K562 (cell line): Measurements from ENCODE around the gene EPC2. TPM values are rescaled to one million over a fixed set of nuclear protein-coding genes. Genes with fewer than 3 reads are reported as not detected.

Experiments used
- ATAC-seq: fragments of 200-7000 bp; cut with Tn5 transposase; 3 replicates; pipeline ENCODE4 v1.9.1; 2020; ENCODE audit warnings: moderate library complexity
- BruUV-seq: library from RNA; stranded (reverse); fragments of 400-500 nt; replicated peaks from 2 replicates; lab custom pipeline; 2021; lab: Mats Ljungman, UMichigan
- CTCF ChIA-PET: fragments of 300-600 bp; formaldehyde crosslinking; extraction: SDS; loops from one replicate; lab custom pipeline; 2021; ENCODE audit warnings: low intra/inter-chr PET ratio; lab: Yijun Ruan, JAX
- POLR2A ChIA-PET: fragments of 300-600, 350-650 bp; sonication (Branson Sonifier 250); formaldehyde crosslinking; extraction: SDS; loops from one replicate; lab custom pipeline; 2021; ENCODE audit warnings: antibody characterized with exemption, inconsistent platforms; lab: Yijun Ruan, JAX
- DNase-seq, 4 experiments: peaks; one replicate each; pipeline versions ENCODE4 v3.0.0 to v3.0.0-alpha.2; 2011 to 2018; ENCODE audit warnings: low spot score in 3 of 4, mixed read lengths in 3 of 4; ENCODE audit errors: extremely low read depth in 1 of 4
- FAIRE-seq: peaks from 2 replicates; lab custom pipeline; 2011; peaks lifted over from hg19 to GRCh38; lab: Jason Lieb, UNC
- H2AFZ ChIP-seq: 2 replicates; pipeline ENCODE4 v1.6.0; 2011; ENCODE audit warnings: low read depth, low read length, control low read depth, inconsistent platforms
- H3K27ac ChIP-seq: fragments of 200-600 bp; 3 replicates; pipeline ENCODE4 v1.8.0; 2011; ENCODE audit warnings: low read depth, mild to moderate bottlenecking, control low read depth, inconsistent platforms, low read length, moderate library complexity, mixed read lengths; ENCODE audit errors: extremely low read depth
- H3K27me3 ChIP-seq, 2 experiments: fragments of 300-600 bp in 1 of 2; 2 replicates in 1 of 2; 3 replicates in 1 of 2; pipeline versions ENCODE4 v1.6.0 to v1.8.0; 2011; ENCODE audit warnings: inconsistent platforms in 2 of 2, low read length in 2 of 2, mild to moderate bottlenecking in 1 of 2, mixed read lengths in 1 of 2, moderate library complexity in 1 of 2; ENCODE audit not compliant: control insufficient read depth in 2 of 2, insufficient read depth in 2 of 2
- H3K36me3 ChIP-seq: fragments of 300-600 bp; 3 replicates; pipeline ENCODE4 v1.8.0; 2011; ENCODE audit warnings: mild to moderate bottlenecking, low read length, inconsistent platforms; ENCODE audit not compliant: control insufficient read depth, insufficient read depth
- H3K4me1 ChIP-seq, 2 experiments: fragments of 200-600 bp in 1 of 2; replicated peaks in 1 of 2; 2 replicates in 1 of 2; 3 replicates in 1 of 2; pipeline versions ENCODE4 v1.5.1 to v1.8.0; 2011; ENCODE audit warnings: inconsistent platforms in 2 of 2, low read length in 2 of 2, mild to moderate bottlenecking in 1 of 2, mixed read lengths in 1 of 2, moderate library complexity in 1 of 2; ENCODE audit not compliant: control insufficient read depth in 2 of 2, insufficient read depth in 2 of 2
- H3K4me2 ChIP-seq: 2 replicates; pipeline ENCODE4 v1.6.1; 2011; ENCODE audit warnings: low read length, control low read depth, inconsistent platforms, mixed read lengths; ENCODE audit not compliant: insufficient read depth
- H3K4me3 ChIP-seq: fragments of 200-600 bp; sonication (generic), shearing (Covaris generic); 2 replicates; pipeline ENCODE4 v1.5.1; 2016; ENCODE audit warnings: control low read depth, inconsistent platforms
- H3K79me2 ChIP-seq: fragments of 200-600 bp; 3 replicates; pipeline ENCODE4 v1.8.0; 2011; ENCODE audit warnings: low read length, inconsistent platforms; ENCODE audit not compliant: control insufficient read depth, insufficient read depth
- H3K9ac ChIP-seq, 2 experiments: 2 replicates each; pipeline versions ENCODE4 v1.6.0 to v1.6.1; 2011; ENCODE audit warnings: low read depth in 2 of 2, low read length in 2 of 2, control low read depth in 1 of 2, inconsistent platforms in 1 of 2, mild to moderate bottlenecking in 1 of 2, mixed read lengths in 1 of 2; ENCODE audit not compliant: insufficient read depth in 1 of 2
- H3K9me1 ChIP-seq: one replicate; pipeline ENCODE4 v1.6.0; 2011; ENCODE audit warnings: inconsistent platforms, mild to moderate bottlenecking, low read length, moderate library complexity; ENCODE audit not compliant: control insufficient read depth, insufficient read depth
- H3K9me3 ChIP-seq: replicated peaks from 2 replicates; pipeline ENCODE4 v1.5.1; 2011; ENCODE audit warnings: low read depth, low read length, inconsistent platforms; ENCODE audit not compliant: control insufficient read depth, insufficient read depth
- H4K20me1 ChIP-seq: replicated peaks from 2 replicates; pipeline ENCODE4 v1.6.1; 2011; ENCODE audit warnings: low read length, inconsistent platforms, mixed read lengths; ENCODE audit not compliant: control insufficient read depth, insufficient read depth
- BRCA1 ChIP-seq, 2 experiments: fragments of 450-650 bp in 1 of 2; sonication (generic) in 1 of 2; formaldehyde crosslinking in 1 of 2; IDR thresholded peaks; 2 replicates each; pipeline versions ENCODE4 v1.5.0 to v1.6.1; 2017 to 2020; ENCODE audit warnings: mild to moderate bottlenecking in 1 of 2, missing genetic modification reagents in 1 of 2
- CBFA2T3 ChIP-seq: fragments of 450-650 bp; IDR thresholded peaks from 2 replicates; pipeline ENCODE4 v1.6.1; 2017
- GABPA ChIP-seq: fragments of 200-800 bp; sonication (Bioruptor generic); conservative IDR thresholded peaks from 2 replicates; pipeline ENCODE4 v1.6.1; 2016; ENCODE audit warnings: low read depth, missing genetic modification characterization, missing compliant biosample characterization
- GABPB1 ChIP-seq: sonication (generic); formaldehyde crosslinking; IDR thresholded peaks from 2 replicates; pipeline ENCODE4 v1.8.0; 2022; ENCODE audit warnings: mild to moderate bottlenecking, missing genetic modification reagents
- NCOA1 ChIP-seq: fragments of 450-650 bp; IDR thresholded peaks from 2 replicates; pipeline ENCODE4 v1.6.1; 2016; ENCODE audit warnings: low read depth
- NFXL1 ChIP-seq: fragments of 450-650 bp; formaldehyde crosslinking; IDR thresholded peaks from 2 replicates; pipeline ENCODE4 v1.4.0; 2021; ENCODE audit warnings: mild to moderate bottlenecking
- NR4A1 ChIP-seq, 2 experiments: fragments of 250-450 bp in 1 of 2; fragments of 450-650 bp in 1 of 2; sonication (Bioruptor Pico) in 1 of 2; IDR thresholded peaks; 2 replicates each; pipeline versions ENCODE4 v1.4.0 to v1.6.1; 2016 to 2020; ENCODE audit warnings: mild to moderate bottlenecking in 2 of 2, missing compliant biosample characterization in 1 of 2, missing genetic modification characterization in 1 of 2, moderate library complexity in 1 of 2
- RFX7 ChIP-seq: fragments of 250-450 bp; sonication (Bioruptor Pico); IDR thresholded peaks from 2 replicates; pipeline ENCODE4 v1.5.1; 2021; ENCODE audit warnings: mild to moderate bottlenecking
- SIRT6 ChIP-seq: IDR thresholded peaks from one replicate; pipeline ENCODE4 v1.6.1; 2012; ENCODE audit warnings: low read depth, mild to moderate bottlenecking, control low read depth, inconsistent platforms, low read length, moderate library complexity
- SRSF9 ChIP-seq: fragments of 200-400 bp; formaldehyde crosslinking; IDR thresholded peaks from 2 replicates; pipeline ENCODE4 v1.6.1; 2017; ENCODE audit warnings: low read depth, low read length, borderline replicate concordance
- TAF1 ChIP-seq: IDR thresholded peaks from 2 replicates; pipeline ENCODE4 v1.6.1; 2011; ENCODE audit warnings: mild to moderate bottlenecking, low read length, moderate library complexity; ENCODE audit not compliant: insufficient read depth, control insufficient read depth, severe bottlenecking; ENCODE audit errors: extremely low read depth
- ZC3H11A ChIP-seq: IDR thresholded peaks from 2 replicates; pipeline ENCODE4 v1.6.1; 2012; ENCODE audit warnings: low read depth, low read length, improper control_type of control experiment
- ZC3H8 ChIP-seq: fragments of 450-650 bp; IDR thresholded peaks from 2 replicates; pipeline ENCODE4 v1.6.1; 2017
- ZNF778 ChIP-seq: fragments of 450-650 bp; formaldehyde crosslinking; IDR thresholded peaks from 2 replicates; pipeline ENCODE4 v1.4.0; 2020; ENCODE audit warnings: mild to moderate bottlenecking, moderate library complexity
- WGBS: fragments of 100-300 bp; shearing (Covaris generic); methylation state at CpG from one replicate; pipeline ENCODE4 v1.1.6; 2016; ENCODE audit warnings: low coverage, mixed read lengths; ENCODE audit not compliant: insufficient coverage; ENCODE audit errors: missing lambda C conversion rate; 5-methylcytosine and 5-hydroxymethylcytosine counted together
- in situ Hi-C: fragments of 300-500 bp; cut with MboI; formaldehyde crosslinking; loops from 4 replicates; pipeline ENCODE4 v1.15.0; 2018; ENCODE audit warnings: inconsistent platforms, mixed read lengths
- intact Hi-C: fragments of 100-400 bp; cut with micrococcal nuclease; formaldehyde crosslinking; loops from 2 replicates; pipeline ENCODE4 v1.14.2; 2022
- polyA plus RNA-seq, 8 experiments: library from polyadenylated mRNA; depleted of rRNA in 4 of 8; stranded (reverse) in 5 of 8; unstranded in 3 of 8; fragments of >200 nt; fragmentation: Nextera tagmentation in 2 of 8; fragmentation: Illumina TruSeq in 1 of 8; extraction: Ambion mirVana in 2 of 8; extraction: Trizol in 1 of 8; gene quantifications; 2 replicates each; pipeline versions ENCODE4 v1.2.1 to v1.2.3, GENCODE V29; 2011 to 2014; ENCODE audit warnings: inconsistent platforms in 1 of 8, missing spikeins in 1 of 8
- total RNA-seq, 7 experiments: library from RNA; depleted of rRNA in 6 of 7; stranded (reverse); fragments of >200 nt in 6 of 7; fragmentation: Illumina TruSeq in 2 of 7; extraction: Trizol in 2 of 7; gene quantifications; 2 replicates each; pipeline versions ENCODE4 v1.2.1 to v1.2.3, GENCODE V29; 2011 to 2021; ENCODE audit warnings: low replicate concordance in 1 of 7
- TF ChIP-seq, protein P1 (sequence below): sonication (generic); formaldehyde crosslinking; IDR thresholded peaks from 2 replicates; pipeline ENCODE4 v1.5.0; 2020; ENCODE audit warnings: missing genetic modification reagents
- TF ChIP-seq, protein P2 (sequence below), 2 experiments: IDR thresholded peaks; 2 replicates each; pipeline ENCODE4 v1.6.1; 2012; ENCODE audit warnings: improper control_type of control experiment in 2 of 2, low read depth in 2 of 2, low read length in 2 of 2, borderline replicate concordance in 1 of 2

Gene EPC2
- total and polyA plus RNA-seq, 9 of the 15 experiments (the other 6 are each of a cell fraction or from before 2014, with no cell fraction given): 7.0 to 35.8 (median 29.1) TPM

GRCh38 chr2:148656516-148656915 is 12.0 kb downstream of the EPC2 start:
- in situ Hi-C loops: loop anchor here (25.0 kb wide), 1 partner anchor 906 kb away; no protein-coding TSS in a partner anchor
- H3K36me3 ChIP-seq: no peaks in the 10 kb centered on the region
- H3K79me2 ChIP-seq: peaks cover 99% of the 10 kb centered on the region
- H4K20me1 ChIP-seq: peaks cover 53% of the 10 kb centered on the region
- TF ChIP-seq BRCA1 (IDR thresholded peaks at IDR 0.05) (no peak), BRCA1 (CRISPR knock-in tag; IDR thresholded peaks at IDR 0.05) (no peak), NCOA1 (no peak), NFXL1 (CRISPR knock-in tag) (no peak), SRSF9 (no peak), ZC3H8 (no peak), GABPB1 (CRISPR knock-in tag) (no peak), TAF1 (no peak), SIRT6 (no peak), RFX7 (CRISPR knock-in tag) (no peak), ZNF778 (CRISPR knock-in tag) (no peak), NR4A1 (CRISPR knock-in tag; IDR thresholded peaks at IDR 0.05) (no peak), NR4A1 (tag; IDR thresholded peaks at IDR 0.05) (no peak), GABPA (tag) (no peak), CBFA2T3 (no peak), ZC3H11A (no peak)
- TF ChIP-seq, protein P1, sequence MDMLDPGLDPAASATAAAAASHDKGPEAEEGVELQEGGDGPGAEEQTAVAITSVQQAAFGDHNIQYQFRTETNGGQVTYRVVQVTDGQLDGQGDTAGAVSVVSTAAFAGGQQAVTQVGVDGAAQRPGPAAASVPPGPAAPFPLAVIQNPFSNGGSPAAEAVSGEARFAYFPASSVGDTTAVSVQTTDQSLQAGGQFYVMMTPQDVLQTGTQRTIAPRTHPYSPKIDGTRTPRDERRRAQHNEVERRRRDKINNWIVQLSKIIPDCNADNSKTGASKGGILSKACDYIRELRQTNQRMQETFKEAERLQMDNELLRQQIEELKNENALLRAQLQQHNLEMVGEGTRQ (CRISPR knock-in tag): no peak
- TF ChIP-seq, protein P2, sequence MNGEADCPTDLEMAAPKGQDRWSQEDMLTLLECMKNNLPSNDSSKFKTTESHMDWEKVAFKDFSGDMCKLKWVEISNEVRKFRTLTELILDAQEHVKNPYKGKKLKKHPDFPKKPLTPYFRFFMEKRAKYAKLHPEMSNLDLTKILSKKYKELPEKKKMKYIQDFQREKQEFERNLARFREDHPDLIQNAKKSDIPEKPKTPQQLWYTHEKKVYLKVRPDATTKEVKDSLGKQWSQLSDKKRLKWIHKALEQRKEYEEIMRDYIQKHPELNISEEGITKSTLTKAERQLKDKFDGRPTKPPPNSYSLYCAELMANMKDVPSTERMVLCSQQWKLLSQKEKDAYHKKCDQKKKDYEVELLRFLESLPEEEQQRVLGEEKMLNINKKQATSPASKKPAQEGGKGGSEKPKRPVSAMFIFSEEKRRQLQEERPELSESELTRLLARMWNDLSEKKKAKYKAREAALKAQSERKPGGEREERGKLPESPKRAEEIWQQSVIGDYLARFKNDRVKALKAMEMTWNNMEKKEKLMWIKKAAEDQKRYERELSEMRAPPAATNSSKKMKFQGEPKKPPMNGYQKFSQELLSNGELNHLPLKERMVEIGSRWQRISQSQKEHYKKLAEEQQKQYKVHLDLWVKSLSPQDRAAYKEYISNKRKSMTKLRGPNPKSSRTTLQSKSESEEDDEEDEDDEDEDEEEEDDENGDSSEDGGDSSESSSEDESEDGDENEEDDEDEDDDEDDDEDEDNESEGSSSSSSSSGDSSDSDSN (IDR thresholded peaks at IDR 0.05; ENCODE audit: borderline replicate concordance in 1 of 2, low read depth in 2 of 2, low read length in 2 of 2): no peak
- TF ChIP-seq, all 486 proteins: peak for 0
- FAIRE-seq (no peak), DNase-seq (no peak), ATAC-seq (no peak)
- no peaks in the 10 kb centered on the region for H3K9me3 ChIP-seq
- H3K27ac ChIP-seq: no peak overlapping the region
- no peak overlapping the region for H3K4me3 ChIP-seq
- no TSS peak for BruUV-seq
- 74% methylated on average over 1 of the region's 1 CpG for WGBS
- H2AFZ ChIP-seq: no peak overlapping the region
- intact Hi-C loops: no loop called here
- no peak overlapping the region for H3K9ac ChIP-seq
- H3K4me1 ChIP-seq: peaks cover 0 to 19% of the 10 kb centered on the region in 2 experiments; a peak in 3 of 5 replicates
- H3K4me2 ChIP-seq: no peak overlapping the region
- ChIA-PET POLR2A (interaction anchor here (0.6 to 3.0 kb wide), 5 partner anchors 8 to 38 kb away, joined by 3 to 16 read pairs (median 7); no protein-coding TSS in a partner anchor), CTCF (no interaction called here)
- H3K27me3 ChIP-seq: no peaks in the 10 kb centered on the region
- H3K9me1 ChIP-seq: peaks cover 8% of the 10 kb centered on the region
